ENCODE results near the gene CHP2. TPM values are rescaled to one million over a fixed set of nuclear protein-coding genes. Genes with fewer than 3 reads are reported as not detected.
A peak's percentile ranks its signal among the peaks of the same experiment; 100 is the strongest.

Gene CHP2
- total RNA-seq, 1 experiment from 2014 or later, result not detected

- Histone ChIP-seq H3K27me3 (replicated peaks) (no peaks in the 10 kb centered on the region), H3K9me3 (replicated peaks) (no peaks in the 10 kb centered on the region)
Measured at GRCh38 chr16:23802776-23803175, 48.0 kb downstream of the CHP2 start.

DNA sequence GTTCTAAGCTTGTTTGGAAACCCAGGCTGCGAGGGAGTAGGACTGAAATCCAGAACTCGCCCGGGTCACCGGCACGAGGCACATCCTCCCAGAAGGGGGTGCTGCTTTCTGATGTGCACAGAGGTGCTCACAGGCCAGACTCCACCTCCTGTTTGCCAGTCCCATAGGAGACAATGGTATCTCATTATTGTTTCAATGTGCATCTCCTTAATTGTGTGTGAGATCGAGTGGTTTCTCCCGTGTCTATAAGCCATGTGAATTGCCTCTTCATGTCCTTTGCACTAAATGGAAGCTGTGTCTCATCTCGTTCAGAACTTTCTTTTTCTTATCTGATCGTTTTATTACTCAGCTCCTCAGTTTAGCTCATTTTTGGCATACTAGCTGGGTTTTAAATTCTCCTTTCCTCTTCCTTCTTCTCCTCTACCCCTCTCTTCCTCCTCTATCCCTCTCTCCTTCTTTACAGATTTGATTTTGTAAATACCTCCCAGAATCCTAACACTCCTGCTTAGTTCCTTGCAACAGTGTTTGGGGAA is 48.8 kb downstream of the CHP2 start:
- H3K4me3 ChIP-seq, result no peak overlapping the region

More at GRCh38 chr16:23802776-23803175, 48.0 kb downstream of the CHP2 start:
- Histone ChIP-seq H3K36me3 (no peaks in the 10 kb centered on the region), H3K27ac (no peak overlapping the region), H3K4me3 (no peak overlapping the region), H3K4me1 (replicated peaks) (peaks cover 7% of the 10 kb centered on the region)
- DNase-seq (ENCODE audit: low read depth in 1 of 2, low spot score in 2 of 2), result no peak

DNA sequence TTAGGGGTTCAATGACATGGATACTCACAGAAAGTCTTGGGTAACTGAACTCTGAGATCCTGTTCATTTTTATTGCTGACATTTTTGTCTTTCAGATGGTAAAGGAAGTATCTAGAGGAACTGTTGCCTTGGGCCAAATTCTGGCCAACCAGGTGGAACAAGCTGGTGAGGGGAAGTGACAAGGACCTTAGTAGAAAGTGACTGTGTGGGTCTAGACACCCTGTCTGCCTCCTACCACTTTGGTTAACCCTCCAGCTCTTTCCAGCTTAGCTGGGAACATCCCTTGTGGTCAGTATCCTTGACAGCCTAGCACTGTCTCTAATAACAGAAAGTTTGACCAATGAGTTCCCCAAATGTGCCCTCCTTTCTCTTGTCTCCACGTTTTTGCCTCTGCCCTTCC is 52.2 kb downstream of the CHP2 start:
- H3K9me3 ChIP-seq (replicated peaks), result no peaks in the 10 kb centered on the region
- H3K4me1 ChIP-seq (replicated peaks), result peaks cover 7% of the 10 kb centered on the region
- H3K27me3 ChIP-seq (replicated peaks), result no peaks in the 10 kb centered on the region
- H3K4me3 ChIP-seq, result no peak overlapping the region
- no peak overlapping the region for H3K27ac ChIP-seq
- no peaks in the 10 kb centered on the region for H3K36me3 ChIP-seq
- DNase-seq (ENCODE audit: low read depth in 1 of 2, low spot score in 2 of 2), result no peak

More for the DNA sequence above, 48.8 kb downstream of the CHP2 start:
- no peak overlapping the region for H3K27ac ChIP-seq
- DNase-seq (ENCODE audit: low read depth in 1 of 2, low spot score in 2 of 2), result peak; percentile 34 to 63
- no peaks in the 10 kb centered on the region for H3K27me3 ChIP-seq (replicated peaks)
- no peaks in the 10 kb centered on the region for H3K36me3 ChIP-seq
- H3K9me3 ChIP-seq (replicated peaks), result no peaks in the 10 kb centered on the region
- H3K4me1 ChIP-seq (replicated peaks), result peaks cover 7% of the 10 kb centered on the region

Other genes with a start within 250 kb of the CHP2 start
- 11.7 and 28.0 TPM in 2 replicates for gene GGA2, start 244.5 kb upstream of the CHP2 start, total RNA-seq (2014; rRNA removed; shearing (Covaris generic))
- 48.4 and 51.2 TPM in 2 replicates for gene EARS2, start 197.7 kb upstream of the CHP2 start, total RNA-seq (2014; rRNA removed; shearing (Covaris generic))
- gene UBFD1, start 197.3 kb upstream of the CHP2 start, total RNA-seq (2014; rRNA removed; shearing (Covaris generic)), result 88.0 and 173 TPM in 2 replicates
- gene NDUFAB1, start 158.7 kb upstream of the CHP2 start, total RNA-seq (2014; rRNA removed; shearing (Covaris generic)), result 140 and 184 TPM in 2 replicates
- 9.7 and 12.4 TPM in 2 replicates for gene PALB2, start 113.7 kb upstream of the CHP2 start, total RNA-seq (2014; rRNA removed; shearing (Covaris generic))
- 22.4 and 57.8 TPM in 2 replicates for gene DCTN5, start 113.6 kb upstream of the CHP2 start, total RNA-seq (2014; rRNA removed; shearing (Covaris generic))
- gene PLK1, start 76.1 kb upstream of the CHP2 start, total RNA-seq (2014; rRNA removed; shearing (Covaris generic)), result 72.9 and 86.5 TPM in 2 replicates
- not detected in 2 replicates for gene ERN2, start 41.8 kb upstream of the CHP2 start, total RNA-seq (2014; rRNA removed; shearing (Covaris generic))
- 1.8 and 4.2 TPM in 2 replicates for gene PRKCB, start 81.0 kb downstream of the CHP2 start, total RNA-seq (2014; rRNA removed; shearing (Covaris generic))

Data from SJSA1 (cell line).